Left colon (tissue), 2 donors: ENCODE data around the gene LRIG1. TPM values are rescaled to one million over a fixed set of nuclear protein-coding genes. Genes with fewer than 3 reads are reported as not detected.

Experiments used
- ATAC-seq: fragments of 200-7000 bp; cut with Tn5 transposase; one replicate; pipeline ENCODE4 v1.9.1; 2020; ENCODE audit warnings: mild to moderate bottlenecking, moderate library complexity
- DNase-seq, 2 donors: peaks; one replicate each; pipeline ENCODE4 v3.0.0-alpha.2; 2020
- intact Hi-C, 2 donors: fragments of 100-400 bp; cut with DNase I in 1 of 2; cut with micrococcal nuclease in 1 of 2; formaldehyde crosslinking; loops; one replicate each; pipeline versions ENCODE4 v1.11.2 to v1.14.0; 2022; cut with DNase I, micrococcal nuclease
- total RNA-seq, 2 donors: library from RNA; stranded (reverse); fragmentation: NEBNext Ultra II Directional; extraction: Animal tissue kit (Norgen Biotek cat#: 25700); gene quantifications; one replicate each; pipeline ENCODE4 v1.2.1, GENCODE V29; 2021
- donor health status: DM: no; HTN: no; CAD: no.
- donor health status: DM: yes; HTN: yes; CAD: no.

LRIG1 gene
- total RNA-seq, 2 donors from 2014 or later = 55.4 to 57.0 TPM

GRCh38 chr3:66479532-66479947 is 21.3 kb downstream of the LRIG1 start:
- no peak for ATAC-seq
- DNase-seq = no peak
- intact Hi-C loops = no loop called here

DNA sequence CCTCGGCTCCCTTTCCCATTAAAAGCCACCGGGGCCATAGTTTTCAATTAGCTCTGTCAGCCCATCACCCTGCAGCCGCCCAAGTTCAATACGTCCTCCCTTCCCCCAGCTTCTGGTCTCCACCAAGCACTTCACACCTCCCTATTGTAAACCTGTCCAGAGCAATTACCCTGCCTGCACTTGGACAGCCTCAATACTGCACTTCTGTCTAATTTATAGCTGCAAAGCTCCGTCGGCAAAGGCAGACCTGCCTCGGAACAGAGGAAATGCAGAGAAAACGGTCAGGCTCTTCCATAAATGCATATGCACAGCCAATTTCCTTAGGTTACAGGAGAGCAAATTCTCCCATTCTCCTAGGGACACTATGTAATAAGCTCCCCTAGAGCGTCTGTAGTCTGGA is 21.9 kb downstream of the LRIG1 start:
- DNase-seq (peak; percentile 50 to 71), ATAC-seq (peak; percentile 69)
- intact Hi-C loops = no loop called here

GRCh38 chr3:66477856-66478255 is 23.0 kb downstream of the LRIG1 start:
- ATAC-seq (peak; percentile 61), DNase-seq (no peak)
- intact Hi-C loops = no loop called here

DNA sequence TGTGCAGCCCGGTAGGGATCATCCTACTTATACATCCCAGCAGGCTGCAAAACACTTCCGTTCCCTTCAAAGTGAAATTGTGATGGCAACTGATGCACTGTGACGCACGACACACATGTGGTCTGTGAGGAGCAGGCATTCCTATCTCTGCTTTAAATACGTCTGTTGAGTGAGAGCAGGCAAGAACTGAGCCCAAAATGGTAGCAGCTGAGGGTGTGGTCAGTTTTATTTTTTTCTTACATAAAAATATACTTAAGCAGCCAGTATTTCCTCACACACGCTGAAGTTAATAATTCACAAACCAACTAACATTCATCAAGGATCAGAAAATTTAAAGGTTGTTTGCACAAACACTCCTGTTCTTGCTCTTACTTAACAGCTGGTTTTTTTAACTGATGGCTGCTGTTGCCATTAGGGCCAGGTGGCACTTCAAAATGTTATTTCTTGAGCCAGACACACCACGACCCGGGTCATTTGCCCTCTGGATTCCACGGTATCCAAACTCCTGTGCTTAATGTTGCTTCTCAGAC is 23.9 kb downstream of the LRIG1 start:
- intact Hi-C loops = no loop called here
- DNase-seq (peak in 1 of 2 donors; percentile 38), ATAC-seq (peak; percentile 37)

DNA sequence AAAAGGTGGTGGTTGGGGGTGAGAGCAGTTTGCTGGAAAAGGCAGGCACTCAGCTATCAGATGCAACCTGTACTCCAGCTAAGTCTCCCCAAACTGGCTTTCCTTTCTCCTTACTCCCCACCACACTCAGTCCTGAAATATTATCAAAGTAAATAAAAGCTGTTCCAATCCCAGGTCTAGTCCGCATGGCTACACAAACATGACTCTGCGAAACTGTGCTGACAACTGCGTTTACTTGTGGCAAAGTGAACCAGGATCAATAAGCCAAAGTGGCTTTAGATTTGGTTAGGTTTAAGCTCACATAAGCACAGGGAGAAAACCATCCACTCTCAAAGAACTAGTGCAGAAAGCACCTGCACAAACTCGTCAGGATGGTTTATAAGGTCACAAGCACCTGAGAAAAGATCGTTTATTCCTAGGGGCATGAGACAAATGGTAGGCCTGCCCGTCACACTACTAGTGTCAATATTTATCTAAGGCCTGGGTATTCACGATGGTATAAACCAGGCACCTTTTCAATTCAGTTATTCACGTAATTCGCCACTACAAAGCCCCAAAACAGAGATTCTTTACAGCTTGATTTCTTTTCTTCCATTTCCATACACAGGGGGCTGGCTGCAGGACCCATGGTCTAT is 25.3 kb downstream of the LRIG1 start:
- intact Hi-C loops = no loop called here
- ATAC-seq (peak; percentile 24), DNase-seq (no peak)

DNA sequence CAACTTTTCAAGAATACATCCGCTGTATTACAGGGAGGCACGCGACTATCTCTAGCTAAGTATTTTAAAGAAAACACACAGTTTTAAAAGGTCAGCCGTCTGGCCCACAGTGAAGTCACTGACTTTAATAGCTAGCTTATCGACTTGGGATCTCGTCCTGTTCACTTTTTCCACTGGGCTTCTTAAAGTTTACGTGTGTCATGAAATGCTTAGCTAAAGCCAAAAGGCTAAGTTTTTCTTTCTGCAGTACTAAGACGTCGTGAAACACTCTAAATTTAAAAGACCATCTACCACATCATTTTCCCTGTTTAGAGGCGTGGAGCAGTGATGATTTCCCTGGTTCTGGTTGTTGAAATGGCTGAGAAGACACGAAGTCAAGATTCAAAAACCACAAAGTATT is 27.1 kb downstream of the LRIG1 start:
- DNase-seq = no peak
- intact Hi-C loops = no loop called here
- ATAC-seq = no peak

DNA sequence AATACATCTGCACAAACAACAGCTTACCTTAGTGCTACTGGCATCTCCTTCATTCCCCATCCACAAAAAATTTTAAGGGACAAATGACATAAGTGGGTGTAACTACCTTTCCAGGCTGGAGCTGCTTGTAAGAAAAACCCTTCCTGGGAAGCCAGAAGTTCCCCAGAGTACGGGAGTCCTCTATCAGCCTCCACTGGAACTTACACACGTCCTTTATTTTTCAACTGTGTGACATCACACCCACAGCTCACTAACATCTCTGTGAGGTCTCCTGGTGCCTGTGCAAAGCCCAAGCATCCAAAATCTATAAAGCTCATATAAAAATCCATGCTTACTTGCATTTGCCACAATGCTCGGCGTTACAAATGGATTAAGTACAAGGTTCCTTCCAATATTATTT is 27.6 kb downstream of the LRIG1 start:
- intact Hi-C loops = no loop called here
- DNase-seq = no peak

GRCh38 chr3:66472313-66473134 is 28.3 kb downstream of the LRIG1 start:
- DNase-seq (peak; percentile 48 to 67), ATAC-seq (peak; percentile 65)
- intact Hi-C loops = no loop called here

More for the DNA sequence above, 27.6 kb downstream of the LRIG1 start:
- ATAC-seq = no peak

GRCh38 chr3:66470956-66471686 is 29.7 kb downstream of the LRIG1 start:
- intact Hi-C loops = no loop called here
- ATAC-seq = no peak
- no peak for DNase-seq

GRCh38 chr3:66470285-66470684 is 30.5 kb downstream of the LRIG1 start:
- intact Hi-C loops = no loop called here
- ATAC-seq = no peak
- DNase-seq = no peak

DNA sequence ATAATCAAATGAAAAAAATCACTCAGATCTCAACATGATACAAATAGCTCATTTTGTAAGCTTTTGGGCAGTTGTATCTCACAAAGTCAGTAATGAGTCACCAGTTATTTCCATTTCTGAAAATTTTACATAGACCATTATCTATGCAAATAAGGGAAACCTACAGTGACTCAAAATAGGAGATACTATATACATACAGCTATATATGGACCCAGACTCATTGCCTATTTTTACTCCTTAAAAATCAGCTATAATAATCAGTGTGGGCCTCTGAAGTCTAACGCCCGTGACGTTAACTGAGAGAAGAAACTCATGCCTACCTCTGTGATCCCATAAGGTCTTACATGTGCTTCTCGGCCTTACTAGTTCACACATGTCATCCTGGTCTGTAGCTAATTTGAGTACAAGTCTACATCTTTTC is 31.6 kb downstream of the LRIG1 start:
- intact Hi-C loops = no loop called here
- no peak for DNase-seq
- ATAC-seq = no peak

GRCh38 chr3:66467996-66468735 is 32.7 kb downstream of the LRIG1 start:
- ATAC-seq (no peak), DNase-seq (no peak)
- intact Hi-C loops = no loop called here

DNA sequence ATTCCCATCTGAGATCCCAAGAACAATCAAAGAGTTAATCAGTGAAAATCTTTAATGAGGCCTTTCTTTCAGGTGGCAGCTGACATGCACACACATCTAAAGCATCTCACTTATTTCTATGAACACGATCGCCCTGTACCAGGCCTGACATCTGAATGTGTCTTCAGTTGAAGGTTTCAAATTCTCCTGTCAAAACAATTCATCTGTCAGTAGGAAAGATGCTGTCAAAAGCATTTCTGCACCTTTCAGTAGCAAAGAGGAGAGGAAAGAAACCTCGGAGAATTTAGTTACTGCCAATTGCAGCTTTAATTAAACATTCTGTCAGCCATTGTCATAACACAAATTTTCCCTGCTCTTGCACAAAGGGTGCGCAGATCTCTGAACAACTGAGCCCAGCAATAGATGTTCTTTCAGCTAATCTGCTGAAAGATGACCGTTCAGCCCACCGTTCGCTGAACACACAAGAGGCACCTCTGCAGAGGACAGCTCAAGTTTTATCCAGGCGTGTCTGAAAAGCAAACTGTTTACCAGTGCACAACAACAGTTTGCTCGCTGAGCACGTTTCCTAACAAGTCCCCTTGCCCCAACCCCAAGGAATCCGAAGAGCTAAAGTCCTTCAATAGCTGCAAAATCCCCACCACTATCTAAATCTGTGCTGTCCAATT is 34.1 kb downstream of the LRIG1 start:
- no peak for ATAC-seq
- no peak for DNase-seq
- intact Hi-C loops = no loop called here

DNA sequence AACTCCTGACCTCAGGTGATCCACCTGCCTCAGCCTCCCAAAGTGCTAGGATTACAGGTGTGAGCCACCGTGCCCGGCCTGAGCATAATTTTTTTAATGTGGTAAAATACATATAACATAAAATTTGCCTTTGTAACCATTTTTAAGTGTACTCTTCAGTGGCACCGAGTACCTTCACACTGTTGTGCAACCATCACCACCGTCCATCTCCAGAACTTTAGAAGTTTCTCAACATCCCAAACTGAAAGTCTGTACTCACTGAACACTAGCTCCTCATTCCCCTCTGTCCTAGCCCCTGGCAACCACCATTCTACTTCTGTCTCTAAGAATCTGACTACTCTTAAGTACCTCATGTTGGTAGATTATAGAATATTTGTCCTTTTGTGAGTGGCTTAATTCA is 35.2 kb downstream of the LRIG1 start:
- ATAC-seq = no peak
- intact Hi-C loops = no loop called here

GRCh38 chr3:66465034-66465433 is 35.8 kb downstream of the LRIG1 start:
- ATAC-seq (no peak), DNase-seq (no peak)
- intact Hi-C loops = no loop called here

More for the DNA sequence above, 35.2 kb downstream of the LRIG1 start:
- no peak for DNase-seq

DNA sequence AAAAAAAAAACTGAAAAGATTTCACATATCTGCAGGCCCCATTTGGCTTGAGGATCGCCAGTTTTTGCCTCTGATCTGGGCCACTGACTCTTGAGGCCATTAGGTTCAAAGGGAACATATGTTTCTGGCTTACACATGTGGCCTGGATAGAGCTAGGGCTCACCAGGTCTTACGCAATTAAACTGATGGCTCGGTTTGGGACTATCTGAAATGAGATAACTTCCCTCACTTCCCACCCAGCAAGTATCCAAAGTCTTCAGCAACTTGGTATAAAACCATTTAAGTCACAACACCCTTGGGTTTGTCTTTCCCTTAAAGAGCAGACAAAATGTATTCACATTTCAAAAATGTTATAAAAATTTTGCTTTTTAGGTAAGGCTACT is 36.3 kb downstream of the LRIG1 start:
- DNase-seq = no peak
- intact Hi-C loops = no loop called here
- no peak for ATAC-seq

DNA sequence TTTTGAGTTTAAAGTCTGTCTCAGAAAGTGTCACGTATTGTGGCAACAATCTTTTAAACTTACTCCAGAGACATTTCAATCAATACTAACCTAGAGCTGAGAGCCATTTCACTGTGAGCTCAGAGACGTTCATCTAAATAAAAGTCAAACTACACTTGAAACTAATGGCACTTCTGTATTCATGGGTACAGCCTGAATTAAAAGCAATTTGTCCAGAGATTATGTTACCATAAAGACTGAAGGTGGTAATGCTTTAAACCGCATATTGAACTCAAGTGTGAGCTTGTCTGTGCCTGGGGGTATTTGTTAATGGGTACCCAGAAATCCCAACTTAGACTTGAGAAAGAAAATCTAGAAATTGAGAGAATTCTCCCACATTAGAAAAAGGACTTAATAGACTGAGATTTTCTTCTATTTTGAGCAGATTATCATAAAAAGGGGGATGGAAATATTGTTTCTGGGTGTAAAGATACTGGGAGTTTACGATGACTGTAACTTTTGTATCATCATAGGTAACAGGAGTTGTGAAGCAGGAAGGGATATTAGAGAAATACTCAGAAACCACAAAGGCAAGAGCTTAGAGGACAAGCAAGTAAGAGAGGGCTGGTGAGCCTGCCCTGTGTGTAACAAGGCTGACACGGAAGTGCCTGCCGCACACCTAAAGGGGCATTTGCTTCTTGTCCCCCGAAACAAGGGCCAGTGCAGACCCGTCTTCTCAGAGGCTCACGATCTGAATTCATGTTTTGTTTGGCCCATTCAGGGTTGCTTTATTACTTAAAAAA is 36.9 kb downstream of the LRIG1 start:
- no peak for DNase-seq
- peak; percentile 18 for ATAC-seq
- intact Hi-C loops = no loop called here
